ENCODE results near the gene MED12L. TPM values are rescaled to one million over a fixed set of nuclear protein-coding genes. Genes with fewer than 3 reads are reported as not detected.

Gene MED12L
- total RNA-seq, 1 donor from 2014 or later: 5.5 TPM

DNA sequence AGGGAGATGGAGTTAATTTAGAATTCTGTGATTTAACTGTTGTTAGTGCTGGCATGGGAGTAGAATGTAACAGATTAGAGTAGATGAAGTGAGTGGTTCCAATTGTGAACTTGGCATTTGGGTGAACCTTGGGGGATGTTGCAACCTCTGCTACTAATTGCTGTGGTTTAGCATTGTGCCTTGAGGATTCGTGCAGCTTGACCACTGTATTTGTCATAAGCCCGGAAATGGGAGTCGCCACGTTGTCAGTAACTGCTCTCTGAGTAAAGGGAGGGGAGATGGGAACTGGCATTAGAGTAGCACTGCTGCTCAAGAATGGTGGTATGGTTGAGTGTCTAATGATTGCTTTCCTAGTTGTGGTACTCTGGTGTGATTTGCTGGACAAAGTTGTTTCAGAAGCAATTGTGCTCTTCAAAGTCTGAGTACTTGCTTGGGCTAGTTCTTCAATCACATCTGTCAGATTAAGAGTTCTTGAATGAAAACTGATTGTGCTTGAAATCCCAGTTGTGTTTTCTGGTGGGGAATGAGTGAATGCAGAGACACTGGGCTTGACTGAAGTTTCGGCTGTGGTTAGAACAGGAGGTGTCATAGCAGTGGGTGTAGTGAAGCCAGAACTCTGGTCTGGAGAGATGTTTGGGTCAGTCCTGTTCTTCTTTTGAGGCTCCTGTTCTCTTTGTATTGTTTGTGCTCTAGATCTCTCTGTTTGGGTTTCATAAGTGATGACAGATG is 360.0 kb downstream of the MED12L start:
- no peak for DNase-seq (ENCODE audit: low spot score)
- intact Hi-C loops (cut with DNase I): no loop called here

DNA sequence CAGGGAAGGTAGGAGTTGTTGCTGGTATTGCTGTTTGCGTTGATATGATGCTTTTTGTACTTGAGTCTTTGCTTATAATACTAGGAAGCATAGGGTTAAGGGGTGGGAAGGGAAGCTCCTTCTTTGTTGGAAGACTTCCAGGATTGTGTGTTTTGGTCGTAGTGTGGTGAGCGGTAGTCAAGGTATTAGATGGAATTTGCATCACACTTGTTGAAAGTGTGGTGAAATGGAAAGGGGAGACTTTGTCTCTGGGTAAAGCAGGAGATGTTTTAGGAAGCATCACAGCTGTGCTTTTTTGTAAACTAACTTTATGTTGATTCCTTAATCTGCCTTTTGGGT is 360.5 kb downstream of the MED12L start:
- intact Hi-C loops (cut with DNase I): no loop called here
- DNase-seq (ENCODE audit: low spot score): no peak

DNA sequence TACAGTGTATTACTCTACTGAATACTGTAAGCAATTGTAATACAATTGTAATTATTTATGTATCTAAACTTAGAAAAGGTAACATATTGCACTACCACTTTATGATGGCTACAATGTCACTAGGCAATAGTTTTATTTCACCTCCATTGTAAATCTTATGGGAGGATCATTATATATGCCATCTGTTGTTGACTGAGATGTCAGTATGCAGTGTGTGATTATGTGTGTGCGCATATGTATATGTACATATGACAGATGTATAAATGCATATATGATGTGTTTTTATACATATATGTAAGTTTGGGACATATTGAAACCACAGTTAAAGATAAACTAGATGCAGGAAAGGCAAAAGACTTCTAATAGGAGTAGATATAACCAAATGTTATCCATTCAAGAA is 366.9 kb downstream of the MED12L start:
- DNase-seq (ENCODE audit: low spot score): no peak
- intact Hi-C loops (cut with DNase I): no loop called here

DNA sequence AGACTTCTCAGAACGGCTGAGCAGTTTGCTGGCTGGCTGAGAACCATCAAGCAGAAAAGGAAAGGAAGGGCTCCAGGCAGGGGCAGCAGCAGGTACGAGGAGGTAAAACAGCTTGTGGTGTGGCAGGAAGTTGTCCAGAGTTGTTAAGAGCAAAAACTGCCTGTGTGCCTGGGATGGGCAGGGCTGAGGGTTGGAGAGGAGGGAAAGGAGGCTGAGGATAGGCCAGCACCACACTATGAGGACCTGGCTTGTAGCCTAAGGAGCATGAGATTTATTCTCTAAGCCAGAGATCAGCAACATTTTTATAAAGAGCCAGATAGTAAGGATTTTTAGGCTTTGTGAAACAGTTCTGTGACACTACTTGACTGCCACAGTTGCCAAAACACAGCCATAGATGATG is 367.4 kb downstream of the MED12L start:
- intact Hi-C loops (cut with DNase I): no loop called here
- DNase-seq (ENCODE audit: low spot score): no peak

DNA sequence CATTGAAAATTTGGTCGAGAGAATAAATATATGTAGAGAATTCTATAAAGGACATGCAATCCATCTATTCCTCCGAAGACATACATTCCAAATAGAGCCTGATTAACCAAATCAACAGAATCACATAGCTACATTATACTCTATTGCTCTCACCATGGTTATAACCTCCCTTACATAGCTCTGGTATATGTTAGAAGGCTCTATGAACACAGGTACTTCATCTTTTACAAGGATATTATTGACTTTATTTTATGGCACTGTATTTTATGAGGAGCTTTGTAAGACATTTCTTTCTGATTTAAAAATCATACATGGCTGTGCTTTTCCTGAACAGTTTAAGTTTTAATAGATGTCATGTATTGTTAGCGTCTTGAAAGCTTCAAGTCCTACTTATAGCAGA is 370.6 kb downstream of the MED12L start:
- no peak for DNase-seq (ENCODE audit: low spot score)
- intact Hi-C loops (cut with DNase I): no loop called here

DNA sequence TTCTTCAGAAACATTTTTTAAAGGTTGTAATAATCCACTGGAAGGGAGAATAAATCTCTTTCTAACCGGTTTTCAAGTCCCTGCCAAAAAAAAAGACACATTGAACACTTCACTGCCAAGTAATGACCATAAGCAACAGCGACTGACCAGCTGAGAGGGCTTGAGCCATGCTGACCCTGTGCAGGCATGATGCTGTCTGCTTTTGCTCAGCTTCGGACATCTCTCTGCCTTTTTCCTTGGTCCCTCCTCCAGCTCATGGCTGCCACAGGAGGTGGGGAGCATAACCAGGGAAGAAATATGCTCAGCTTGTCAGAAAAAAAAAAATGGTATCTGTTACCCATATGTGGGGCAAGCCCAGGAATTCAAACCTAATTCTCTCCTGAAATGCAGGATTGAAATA is 373.9 kb downstream of the MED12L start:
- intact Hi-C loops (cut with DNase I): no loop called here

DNA sequence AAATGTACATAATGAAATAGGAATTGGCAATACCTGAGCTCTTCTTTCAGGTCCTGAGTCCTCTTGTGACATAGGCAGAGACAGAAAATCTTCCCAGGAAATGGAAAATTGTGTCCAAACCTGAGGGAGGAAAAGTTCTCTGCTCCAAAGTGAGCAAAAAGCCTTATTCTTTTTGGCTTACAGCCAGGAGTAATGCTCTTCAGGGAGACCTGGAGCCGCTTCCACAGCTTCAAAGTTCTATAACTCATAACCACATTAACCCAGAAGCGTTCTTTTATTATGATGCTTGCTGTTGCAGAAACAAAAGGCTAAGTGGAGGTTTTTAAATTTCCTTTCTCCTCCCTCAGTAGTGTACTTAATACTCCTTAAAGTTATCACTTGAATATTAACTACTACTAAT is 374.8 kb downstream of the MED12L start:
- intact Hi-C loops (cut with DNase I): loop anchor here (10.0 kb wide), 1 partner anchor 195 kb away; no protein-coding TSS in a partner anchor
- DNase-seq (ENCODE audit: low spot score): no peak

More for the DNA sequence above, 373.9 kb downstream of the MED12L start:
- no peak for DNase-seq (ENCODE audit: low spot score)

DNA sequence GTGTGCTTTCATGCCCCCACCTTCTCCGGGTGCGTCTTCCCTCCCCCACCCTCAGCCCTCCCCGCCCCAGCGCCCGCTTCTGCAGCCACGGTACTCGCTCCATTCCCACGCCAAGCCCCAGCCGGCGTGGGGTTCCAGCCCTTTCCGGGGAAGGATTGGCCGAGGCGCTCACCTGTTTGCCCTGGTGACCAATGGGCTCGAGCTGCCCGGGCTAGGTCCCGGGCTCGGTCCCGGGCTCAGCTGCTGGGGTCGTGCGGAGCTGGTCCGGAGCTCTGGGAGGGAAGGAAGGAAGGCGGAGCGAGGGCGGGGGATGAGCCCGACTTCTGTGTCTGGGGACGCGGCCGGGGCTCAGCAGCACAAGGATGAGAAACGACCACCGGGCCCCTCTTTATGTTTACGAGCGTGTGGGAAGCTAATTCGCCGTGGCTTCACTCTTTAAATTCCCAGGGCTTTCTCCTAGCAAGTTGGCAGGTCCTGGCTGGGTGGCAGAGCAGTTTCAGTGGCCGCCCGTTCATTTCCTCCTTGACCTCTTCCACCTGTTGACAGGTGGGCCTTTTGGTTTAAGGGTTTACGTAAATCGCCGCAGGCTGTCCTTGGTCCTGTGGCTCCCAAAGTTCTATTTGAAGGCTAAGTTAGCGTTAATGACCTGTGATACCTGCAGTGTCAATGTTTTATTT is 375.4 kb downstream of the MED12L start, which contains the start of gene IGSF10:
Gene IGSF10, minus strand, starts transcription at position 288 of the 677 bp plus-strand sequence. CDS start 2,352 bp downstream, outside the sequence.
- intact Hi-C loops (cut with DNase I): loop anchor here (10.0 kb wide), 1 partner anchor 194 kb away; no protein-coding TSS in a partner anchor

DNA sequence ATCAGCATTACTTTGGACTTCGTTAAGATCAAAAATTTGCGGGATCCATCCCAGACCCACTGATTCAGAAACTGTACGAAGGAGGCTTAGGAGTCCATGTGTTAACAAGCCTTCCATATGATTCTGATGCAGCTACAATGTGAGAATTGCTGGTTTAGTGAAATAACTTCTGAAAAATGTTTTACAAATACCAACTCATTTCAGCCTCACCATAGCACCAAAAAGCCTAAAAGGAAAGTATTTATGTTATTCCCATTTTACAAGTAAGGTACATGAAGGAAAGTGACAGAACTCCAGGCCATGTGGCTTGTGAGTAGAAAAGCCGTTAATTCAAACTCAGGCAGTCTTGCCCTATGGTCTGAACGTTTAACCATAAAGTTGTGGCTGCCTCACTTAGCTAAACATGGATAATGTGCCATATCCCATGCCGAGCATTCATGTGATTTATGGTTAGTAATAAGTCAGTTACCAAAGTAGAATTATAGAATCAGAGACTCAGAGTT is 376.9 kb downstream of the MED12L start:
- intact Hi-C loops (cut with DNase I): loop anchor here (10.0 kb wide), 1 partner anchor 192 kb away; no protein-coding TSS in a partner anchor
- DNase-seq (ENCODE audit: low spot score): no peak

More for the DNA sequence above, 375.4 kb downstream of the MED12L start, which contains the start of gene IGSF10:
- DNase-seq (ENCODE audit: low spot score): no peak

DNA sequence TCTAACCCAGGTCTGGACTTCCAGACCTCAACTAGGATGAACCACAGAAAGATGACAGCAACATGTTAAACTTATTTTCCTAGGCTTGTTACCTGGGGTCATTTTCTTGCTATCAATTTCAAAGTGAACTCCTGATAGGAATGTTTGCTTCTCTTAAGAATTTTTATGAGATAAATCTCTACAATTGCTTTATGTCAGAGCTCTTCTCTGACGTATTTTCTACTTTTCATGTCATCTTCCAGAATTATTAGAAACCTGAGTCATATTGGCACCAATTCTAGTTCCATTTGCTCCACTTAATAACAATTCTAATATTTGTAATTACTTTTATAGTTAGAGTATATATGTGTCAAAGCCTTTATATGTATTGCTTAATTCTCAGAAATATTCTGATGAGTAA is 377.5 kb downstream of the MED12L start:
- intact Hi-C loops (cut with DNase I): loop anchor here (10.0 kb wide), 1 partner anchor 192 kb away; no protein-coding TSS in a partner anchor
- no peak for DNase-seq (ENCODE audit: low spot score)

DNA sequence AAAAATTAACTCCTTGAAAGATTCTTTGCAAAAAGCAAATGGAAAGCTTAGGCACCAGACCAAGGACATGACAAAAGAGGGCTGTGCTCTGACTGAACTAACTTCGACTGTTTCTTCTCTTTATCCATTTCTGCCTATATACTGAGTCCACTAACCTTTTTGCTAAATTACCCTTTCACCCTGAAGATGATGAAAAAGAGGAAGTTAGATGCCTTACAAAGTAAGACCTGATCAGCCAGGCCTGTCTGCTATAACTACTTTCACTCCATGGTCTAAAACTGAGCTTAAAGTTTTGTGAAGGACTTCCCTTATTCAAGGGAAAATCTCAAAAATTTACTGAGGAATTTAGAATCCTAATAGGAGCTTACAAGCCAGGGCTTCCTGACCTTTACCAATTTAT is 381.6 kb downstream of the MED12L start:
- DNase-seq (ENCODE audit: low spot score): no peak
- intact Hi-C loops (cut with DNase I): loop anchor here (10.0 kb wide), 1 partner anchor 188 kb away; no protein-coding TSS in a partner anchor

DNA sequence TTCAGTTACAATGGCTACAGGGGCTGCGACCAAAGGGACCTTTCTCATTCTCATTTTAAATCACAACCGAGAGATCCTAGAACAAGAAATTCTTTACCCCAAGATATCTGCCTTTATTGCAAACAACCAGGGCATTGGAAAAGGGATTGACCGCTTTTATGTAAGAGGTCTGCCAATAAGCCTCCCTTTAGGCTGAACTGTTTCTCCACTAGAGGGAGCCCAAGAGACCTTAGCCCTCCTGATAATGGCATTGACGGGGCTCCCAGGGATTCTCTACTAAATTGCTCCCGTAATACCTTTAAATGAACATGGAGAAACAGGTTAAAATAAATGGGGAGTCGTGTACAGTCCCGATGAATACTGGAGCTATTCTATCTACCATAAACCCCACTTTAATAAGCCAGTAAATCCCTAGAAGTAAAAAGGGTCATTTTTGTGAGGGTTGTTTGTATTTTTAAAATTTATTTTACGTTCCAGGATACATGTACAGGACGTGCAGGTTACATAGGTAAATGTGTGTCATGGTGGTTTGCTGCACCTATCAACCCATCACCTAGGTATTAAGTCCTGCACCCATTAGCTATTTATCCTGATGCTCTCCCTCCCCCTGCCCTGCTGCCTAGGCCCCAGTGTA is 382.9 kb downstream of the MED12L start:
- DNase-seq (ENCODE audit: low spot score): no peak
- intact Hi-C loops (cut with DNase I): loop anchor here (2.0 to 10.0 kb wide), 2 partner anchors 186 to 370 kb away; no protein-coding TSS in a partner anchor

DNA sequence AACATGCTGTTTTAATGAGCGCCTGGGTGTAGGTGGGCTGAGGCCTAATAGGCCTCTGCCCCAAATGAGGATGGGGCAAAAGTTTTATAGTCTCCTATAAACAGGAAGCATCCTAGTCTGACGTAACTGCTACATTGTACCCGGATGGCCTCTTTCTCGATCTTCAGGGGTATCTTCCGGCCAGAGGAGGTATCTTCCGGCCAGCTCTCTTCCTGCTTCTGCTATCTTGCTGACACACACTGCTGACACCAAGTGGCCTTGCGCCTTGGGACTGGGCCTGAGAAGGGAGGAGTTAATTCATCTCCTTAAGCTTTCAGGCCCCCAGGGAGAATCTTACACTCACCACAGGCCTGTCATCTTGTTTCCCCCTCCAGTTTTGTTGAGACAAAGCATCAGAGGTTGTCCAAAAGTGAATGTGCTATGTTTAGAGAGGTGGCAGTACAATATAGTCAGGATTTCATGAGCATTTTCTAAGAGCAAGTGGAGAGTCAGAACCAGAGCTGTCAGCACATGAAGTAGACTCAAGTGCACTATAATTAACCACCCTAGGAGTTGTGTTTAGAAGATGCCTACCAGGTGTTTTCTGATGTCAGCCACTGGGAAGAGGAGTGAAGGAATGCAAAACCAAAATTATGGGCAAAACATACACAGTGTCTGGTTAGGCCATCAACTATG is 391.0 kb downstream of the MED12L start:
- intact Hi-C loops (cut with DNase I): no loop called here
- no peak for DNase-seq (ENCODE audit: low spot score)

DNA sequence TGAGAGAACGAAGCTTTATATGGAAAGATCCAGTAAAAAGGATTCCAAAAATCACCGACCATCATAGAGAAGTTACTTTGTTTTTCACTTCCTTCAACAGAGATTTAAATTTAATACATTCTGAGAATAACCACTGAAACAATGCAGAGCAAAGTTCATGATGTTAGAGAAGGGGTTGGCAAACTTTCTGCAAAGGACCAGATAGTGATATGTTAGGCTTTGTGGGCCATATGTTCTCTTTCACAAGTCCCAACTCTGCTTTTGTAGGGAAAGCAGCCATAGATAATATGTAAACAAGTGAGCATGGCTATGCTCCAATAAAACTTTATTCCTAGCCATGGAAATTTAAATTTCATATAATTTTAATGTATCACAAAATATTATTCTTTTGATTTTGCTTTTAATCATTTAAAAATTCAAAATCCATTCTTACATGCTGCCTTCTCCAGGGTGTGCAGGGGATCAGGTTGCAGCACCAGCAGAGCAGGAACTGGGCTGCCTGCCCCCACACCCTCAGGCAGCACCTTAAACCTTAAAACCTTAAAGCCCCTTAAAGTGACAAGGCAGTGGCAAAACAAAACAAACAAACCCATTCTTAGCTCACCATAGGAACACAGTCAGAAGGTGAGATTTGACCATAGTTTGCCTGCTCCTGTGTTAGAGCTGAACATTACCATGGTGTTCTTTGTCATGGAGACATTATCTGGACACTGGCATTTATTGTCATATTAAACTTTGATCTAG is 392.3 kb downstream of the MED12L start:
- no peak for DNase-seq (ENCODE audit: low spot score)
- intact Hi-C loops (cut with DNase I): no loop called here

DNA sequence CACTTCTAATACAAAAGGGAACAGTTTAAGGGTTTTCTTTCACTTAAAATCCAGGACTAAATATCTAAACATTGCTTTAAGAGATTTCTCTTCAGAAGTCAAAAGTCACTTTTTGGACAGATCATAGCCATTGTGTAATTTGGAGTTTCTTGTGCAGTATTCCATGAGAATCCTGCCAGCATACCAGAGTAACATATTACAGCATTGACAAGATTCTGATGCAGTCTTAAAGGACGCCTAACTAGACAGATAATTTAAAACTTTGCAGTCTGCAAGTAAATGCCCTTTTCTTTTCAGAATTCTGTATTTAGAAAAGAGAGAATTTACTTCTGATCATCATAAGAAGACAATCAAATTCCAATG is 392.9 kb downstream of the MED12L start:
- DNase-seq (ENCODE audit: low spot score): no peak
- intact Hi-C loops (cut with DNase I): no loop called here

DNA sequence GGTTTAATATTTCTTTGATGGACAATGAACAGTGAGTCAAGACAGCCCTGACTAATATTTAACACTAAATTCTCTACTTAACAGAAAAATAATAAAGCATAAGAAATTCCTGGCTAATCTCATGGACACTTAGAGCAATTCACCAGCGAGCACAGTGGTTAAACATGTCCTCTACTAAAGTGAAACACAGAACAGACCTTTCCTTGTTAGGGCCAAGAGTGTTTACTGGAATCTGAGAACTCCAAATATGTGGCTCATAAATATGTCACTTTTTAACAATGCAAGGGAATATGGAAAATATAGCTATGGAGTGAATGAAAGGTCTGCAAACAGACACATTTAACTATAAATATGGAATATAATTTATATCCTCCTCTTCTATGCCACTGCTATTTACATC is 394.0 kb downstream of the MED12L start:
- DNase-seq (ENCODE audit: low spot score): no peak
- intact Hi-C loops (cut with DNase I): no loop called here

DNA sequence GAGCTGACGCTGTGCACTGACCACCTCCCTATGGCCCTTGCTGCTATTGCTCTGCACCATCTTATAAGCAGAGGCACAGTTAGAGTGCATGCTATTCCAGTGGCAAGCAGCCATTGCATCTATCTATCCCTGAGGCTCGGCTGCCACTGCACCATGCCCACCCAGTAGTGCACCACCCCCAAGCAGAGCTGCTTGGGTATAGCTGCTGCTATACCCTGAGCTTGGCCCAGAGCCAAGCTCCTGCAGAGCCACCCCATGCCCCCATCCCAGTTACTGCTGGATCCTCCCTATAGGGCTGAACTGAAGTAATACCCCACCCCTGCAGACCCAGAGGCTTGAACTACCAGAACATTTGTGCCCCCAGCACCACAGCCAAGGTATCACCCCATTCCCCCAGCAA is 395.0 kb downstream of the MED12L start:
- no peak for DNase-seq (ENCODE audit: low spot score)
- intact Hi-C loops (cut with DNase I): no loop called here

DNA sequence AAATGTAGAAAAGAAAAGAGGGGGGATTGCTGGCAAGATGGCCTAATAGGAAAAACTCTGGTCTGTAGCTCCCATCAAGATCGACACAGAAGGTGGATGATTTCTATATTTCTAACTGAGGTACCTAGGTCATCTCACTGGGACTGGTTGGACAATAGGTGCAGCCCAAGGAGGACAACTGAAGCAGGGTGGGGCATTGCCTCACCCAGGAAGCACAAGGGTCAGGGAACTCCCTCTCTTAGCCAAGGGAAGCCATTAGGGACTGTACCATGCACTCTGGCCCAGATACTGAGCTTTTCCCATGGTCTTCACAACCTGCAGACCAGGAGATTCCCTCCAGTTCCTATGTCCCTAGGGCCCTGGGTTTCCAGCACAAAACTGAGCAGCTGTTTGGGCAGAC is 398.0 kb downstream of the MED12L start:
- DNase-seq (ENCODE audit: low spot score): no peak
- intact Hi-C loops (cut with DNase I): no loop called here

DNA sequence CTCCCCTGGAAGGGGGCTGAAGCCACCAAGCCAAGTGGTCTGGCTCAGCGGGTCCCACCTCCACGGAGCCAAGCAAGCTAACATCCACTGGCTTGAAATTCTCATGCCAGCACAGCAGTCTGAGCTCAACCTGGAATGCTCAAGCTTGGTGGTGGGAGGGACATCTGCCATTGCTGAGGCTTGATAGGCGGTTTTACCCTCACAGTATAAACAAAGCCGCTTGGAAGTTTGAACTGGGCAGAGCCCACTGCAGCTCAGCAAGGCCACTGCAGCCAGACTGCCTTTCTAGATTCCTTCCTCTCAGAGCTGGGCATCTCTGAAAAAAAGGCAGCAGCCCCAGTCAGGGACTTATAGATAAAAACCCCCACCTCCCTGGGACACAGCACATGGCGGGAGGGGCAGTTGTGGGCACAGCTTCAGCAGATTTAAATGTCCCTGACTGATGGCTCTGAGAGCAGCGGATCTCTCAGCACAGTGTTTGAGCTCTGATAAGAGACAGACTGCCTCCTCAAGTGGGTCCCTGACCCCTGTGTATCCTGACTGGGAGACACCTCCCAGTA is 398.6 kb downstream of the MED12L start:
- DNase-seq (ENCODE audit: low spot score): no peak
- intact Hi-C loops (cut with DNase I): no loop called here

Data from cardiac septum (tissue), 1 donor.